K562 (cell line): ENCODE measurements around the gene ECE2. TPM values are rescaled to one million over a fixed set of nuclear protein-coding genes. Genes with fewer than 3 reads are reported as not detected.
A peak's percentile ranks its signal among the peaks of the same experiment; 100 is the strongest.

ENCODE experiments used
- ARHGAP35 ChIP-seq: fragments of 450-650 bp; IDR thresholded peaks from 2 replicates; pipeline ENCODE4 v1.6.1; 2018; ENCODE audit not compliant: partially characterized antibody
- CHD7 ChIP-seq: fragments of 200-600 bp; sonication (generic); IDR thresholded peaks from one replicate; pipeline ENCODE4 v1.6.1; 2012; ENCODE audit warnings: mild to moderate bottlenecking, low read depth, low read length, inconsistent platforms
- CXXC5 ChIP-seq: fragments of 250-450 bp; sonication (Bioruptor Pico); IDR thresholded peaks from 2 replicates; pipeline ENCODE4 v1.8.0; 2022; ENCODE audit warnings: inconsistent platforms, mild to moderate bottlenecking, moderate library complexity
- KAT7 ChIP-seq: sonication (generic); formaldehyde crosslinking; IDR thresholded peaks from 2 replicates; pipeline ENCODE4 v1.8.0; 2022; ENCODE audit warnings: missing genetic modification reagents, mild to moderate bottlenecking, borderline replicate concordance
- KDM2B ChIP-seq: fragments of 250-450 bp; sonication (Bioruptor Pico); IDR thresholded peaks from 2 replicates; pipeline ENCODE4 v1.8.0; 2021; ENCODE audit warnings: mild to moderate bottlenecking, moderate library complexity
- MIER1 ChIP-seq: fragments of 450-650 bp; IDR thresholded peaks from 2 replicates; pipeline ENCODE4 v1.6.1; 2016; ENCODE audit warnings: antibody characterized with exemption, mild to moderate bottlenecking, low read depth
- PHB2 ChIP-seq: fragments of 450-650 bp; IDR thresholded peaks from 2 replicates; pipeline ENCODE4 v1.6.1; 2017; ENCODE audit warnings: low read depth
- SPI1 ChIP-seq: IDR thresholded peaks from 2 replicates; pipeline ENCODE4 v1.6.1; 2011; ENCODE audit warnings: low read depth, low read length, control low read depth, borderline replicate concordance
- ZC3H11A ChIP-seq: IDR thresholded peaks from 2 replicates; pipeline ENCODE4 v1.6.1; 2012; ENCODE audit warnings: low read depth, low read length, improper control_type of control experiment
- ZKSCAN1 ChIP-seq: fragments of 150-350 bp; IDR thresholded peaks from 2 replicates; pipeline ENCODE4 v1.6.1; 2016; ENCODE audit warnings: low read depth, low read length
- polyA plus RNA-seq, 8 experiments: library from polyadenylated mRNA; depleted of rRNA in 4 of 8; stranded (reverse) in 5 of 8; unstranded in 3 of 8; fragments of >200 nt; fragmentation: Nextera tagmentation in 2 of 8; fragmentation: Illumina TruSeq in 1 of 8; extraction: Ambion mirVana in 2 of 8; extraction: Trizol in 1 of 8; gene quantifications; 2 replicates each; pipeline versions ENCODE4 v1.2.1 to v1.2.3, GENCODE V29; 2011 to 2014; ENCODE audit warnings: inconsistent platforms in 1 of 8, missing spikeins in 1 of 8
- total RNA-seq, 7 experiments: library from RNA; depleted of rRNA in 6 of 7; stranded (reverse); fragments of >200 nt in 6 of 7; fragmentation: Illumina TruSeq in 2 of 7; extraction: Trizol in 2 of 7; gene quantifications; 2 replicates each; pipeline versions ENCODE4 v1.2.1 to v1.2.3, GENCODE V29; 2011 to 2021; ENCODE audit warnings: low replicate concordance in 1 of 7

ECE2 gene
- total and polyA plus RNA-seq, 9 of the 15 experiments (the other 6 are each of a cell fraction or from before 2014, with no cell fraction given): not detected

- TF ChIP-seq CHD7 (no peak), CXXC5 (CRISPR knock-in tag) (peak; percentile 65), MIER1 (peak; percentile 84), SPI1 (no peak), ZKSCAN1 (no peak), ARHGAP35 (no peak), KAT7 (no peak), ZC3H11A (no peak), PHB2 (no peak), KDM2B (CRISPR knock-in tag) (no peak)
Observed at GRCh38 chr3:184259878-184260723, 15.7 kb upstream of the ECE2 start (continued).
